ENCODE measurements around the gene RUNX3. TPM values are rescaled to one million over a fixed set of nuclear protein-coding genes. Genes with fewer than 3 reads are reported as not detected.
A peak's percentile ranks its signal among the peaks of the same experiment; 100 is the strongest.
"Not testable (repeated sequence)": the region's sequence is repeated elsewhere in the genome, so short reads cannot be mapped to it uniquely, and the experiment has no call there.

The RUNX3 gene
- total RNA-seq, 1 experiment from 2014 or later, result 0.28 TPM

GRCh38 chr1:24909388-24909898 is 20.6 kb downstream of the RUNX3 start:
- intact Hi-C loops (cut with micrococcal nuclease; ENCODE audit: unreplicated experiment), result no loop called here
- BruUV-seq (replicated peaks), result no TSS peak
- Mint-ChIP-seq H3K27me3 (ENCODE audit: unreplicated experiment) (peaks cover 14% of the 10 kb centered on the region), H3K9me3 (ENCODE audit: low read depth, unreplicated experiment) (peaks cover 3% of the 10 kb centered on the region), H3K36me3 (ENCODE audit: insufficient read depth, unreplicated experiment) (no peaks in the 10 kb centered on the region), H3K27ac (ENCODE audit: unreplicated experiment) (no peak overlapping the region), H3K4me3 (ENCODE audit: low read depth, unreplicated experiment) (no peak overlapping the region), H3K4me1 (ENCODE audit: low read depth, unreplicated experiment) (no peaks in the 10 kb centered on the region)
- TF ChIP-seq CTCF (IDR thresholded peaks at IDR 0.05; ENCODE audit: unreplicated experiment), result no peak
- CTCF ChIA-PET, result no interaction called here
- peak; percentile 40 for DNase-seq

- no TSS peak for BruUV-seq (replicated peaks)
- no peak for DNase-seq
- H3K27ac Mint-ChIP-seq (ENCODE audit: unreplicated experiment), result no peak overlapping the region
- H3K27me3 Mint-ChIP-seq (ENCODE audit: unreplicated experiment), result peaks cover 12% of the 10 kb centered on the region
- intact Hi-C loops (cut with micrococcal nuclease; ENCODE audit: unreplicated experiment), result no loop called here
- no peaks in the 10 kb centered on the region for H3K4me1 Mint-ChIP-seq (ENCODE audit: low read depth, unreplicated experiment)
- no peaks in the 10 kb centered on the region for H3K36me3 Mint-ChIP-seq (ENCODE audit: insufficient read depth, unreplicated experiment)
- no peak for TF ChIP-seq CTCF (IDR thresholded peaks at IDR 0.05; ENCODE audit: unreplicated experiment)
- CTCF ChIA-PET, result no interaction called here
- H3K9me3 Mint-ChIP-seq (ENCODE audit: low read depth, unreplicated experiment), result peaks cover 3% of the 10 kb centered on the region
- H3K4me3 Mint-ChIP-seq (ENCODE audit: low read depth, unreplicated experiment), result no peak overlapping the region
These were observed 21.4 kb downstream of the RUNX3 start for GRCh38 chr1:24908591-24909259.

- intact Hi-C loops (cut with micrococcal nuclease; ENCODE audit: unreplicated experiment); H3K36me3 Mint-ChIP-seq (ENCODE audit: insufficient read depth, unreplicated experiment); CTCF ChIA-PET; H3K4me1 Mint-ChIP-seq (ENCODE audit: low read depth, unreplicated experiment); BruUV-seq (replicated peaks); H3K4me3 Mint-ChIP-seq (ENCODE audit: low read depth, unreplicated experiment); H3K9me3 Mint-ChIP-seq (ENCODE audit: low read depth, unreplicated experiment); DNase-seq; H3K27ac Mint-ChIP-seq (ENCODE audit: unreplicated experiment): not testable (repeated sequence)
- peaks cover 12% of the 10 kb centered on the region for H3K27me3 Mint-ChIP-seq (ENCODE audit: unreplicated experiment)
These were observed 22.3 kb downstream of the RUNX3 start for GRCh38 chr1:24907587-24908294.

GRCh38 chr1:24906760-24907490 is 23.2 kb downstream of the RUNX3 start:
- Mint-ChIP-seq H3K27me3 (ENCODE audit: unreplicated experiment) (peaks cover 12% of the 10 kb centered on the region), H3K4me3 (ENCODE audit: low read depth, unreplicated experiment) (no peak overlapping the region), H3K36me3 (ENCODE audit: insufficient read depth, unreplicated experiment) (no peaks in the 10 kb centered on the region), H3K9me3 (ENCODE audit: low read depth, unreplicated experiment) (peaks cover 3% of the 10 kb centered on the region), H3K27ac (ENCODE audit: unreplicated experiment) (no peak overlapping the region), H3K4me1 (ENCODE audit: low read depth, unreplicated experiment) (no peaks in the 10 kb centered on the region)
- no TSS peak for BruUV-seq (replicated peaks)
- CTCF ChIA-PET, result no interaction called here
- DNase-seq, result no peak
- no peak for TF ChIP-seq CTCF (IDR thresholded peaks at IDR 0.05; ENCODE audit: unreplicated experiment)
- intact Hi-C loops (cut with micrococcal nuclease; ENCODE audit: unreplicated experiment), result no loop called here
